ENCODE results near the gene CDKN3. TPM values are rescaled to one million over a fixed set of nuclear protein-coding genes. Genes with fewer than 3 reads are reported as not detected.
"Not testable (repeated sequence)": the region's sequence is repeated elsewhere in the genome, so short reads cannot be mapped to it uniquely, and the experiment has no call there.

The CDKN3 gene
- polyA plus RNA-seq, 1 donor: 15.1 TPM

- no peak overlapping the region for H3K4me3 ChIP-seq (ENCODE audit: low read length)
- WGBS (ENCODE audit: insufficient coverage, low lambda C conversion rate): no CpG with 5 or more reads among the region's 2 CpGs
- no peak for DNase-seq
- H3K4me1 ChIP-seq (ENCODE audit: control insufficient read depth, insufficient read depth, low read length): peaks cover 7% of the 10 kb centered on the region
- H3K27ac ChIP-seq (ENCODE audit: low read length): no peak overlapping the region
- H3K27me3 ChIP-seq (ENCODE audit: control insufficient read depth, insufficient read depth, low read length): no peaks in the 10 kb centered on the region
- H3K36me3 ChIP-seq (ENCODE audit: control insufficient read depth, insufficient read depth, low read length): no peaks in the 10 kb centered on the region
- H3K9me3 ChIP-seq (ENCODE audit: control insufficient read depth, low read depth, low read length): no peaks in the 10 kb centered on the region
These were observed 27.5 kb upstream of the CDKN3 start for GRCh38 chr14:54369343-54369742.

- Histone ChIP-seq H3K4me1 (ENCODE audit: control insufficient read depth, insufficient read depth, low read length) (peaks cover 7% of the 10 kb centered on the region), H3K36me3 (ENCODE audit: control insufficient read depth, insufficient read depth, low read length) (no peaks in the 10 kb centered on the region), H3K9me3 (ENCODE audit: control insufficient read depth, low read depth, low read length) (no peaks in the 10 kb centered on the region), H3K4me3 (ENCODE audit: low read length) (no peak overlapping the region), H3K27me3 (ENCODE audit: control insufficient read depth, insufficient read depth, low read length) (no peaks in the 10 kb centered on the region), H3K27ac (ENCODE audit: low read length) (no peak overlapping the region)
- 60% methylated on average over 1 of the region's 11 CpGs for WGBS (ENCODE audit: insufficient coverage, low lambda C conversion rate)
- no peak for DNase-seq
These were observed 26.2 kb upstream of the CDKN3 start for GRCh38 chr14:54370323-54371198.

- Histone ChIP-seq H3K36me3 (ENCODE audit: control insufficient read depth, insufficient read depth, low read length) (no peaks in the 10 kb centered on the region), H3K9me3 (ENCODE audit: control insufficient read depth, low read depth, low read length) (no peaks in the 10 kb centered on the region), H3K27me3 (ENCODE audit: control insufficient read depth, insufficient read depth, low read length) (no peaks in the 10 kb centered on the region), H3K4me1 (ENCODE audit: control insufficient read depth, insufficient read depth, low read length) (no peaks in the 10 kb centered on the region), H3K27ac (ENCODE audit: low read length) (no peak overlapping the region), H3K4me3 (ENCODE audit: low read length) (no peak overlapping the region)
- DNase-seq: peak in 1 of 2 donors; percentile 63
- 33% methylated on average over 3 of the region's 7 CpGs for WGBS (ENCODE audit: insufficient coverage, low lambda C conversion rate)
These were observed 22.5 kb upstream of the CDKN3 start for GRCh38 chr14:54374117-54374884.

GRCh38 chr14:54377501-54377900 lies 19.3 kb upstream of the CDKN3 start:
- Histone ChIP-seq H3K27me3 (ENCODE audit: control insufficient read depth, insufficient read depth, low read length) (no peaks in the 10 kb centered on the region), H3K9me3 (ENCODE audit: control insufficient read depth, low read depth, low read length) (no peaks in the 10 kb centered on the region), H3K4me1 (ENCODE audit: control insufficient read depth, insufficient read depth, low read length) (no peaks in the 10 kb centered on the region), H3K36me3 (ENCODE audit: control insufficient read depth, insufficient read depth, low read length) (no peaks in the 10 kb centered on the region), H3K27ac (ENCODE audit: low read length) (no peak overlapping the region), H3K4me3 (ENCODE audit: low read length) (no peak overlapping the region)
- no peak for DNase-seq
- WGBS (ENCODE audit: insufficient coverage, low lambda C conversion rate): no CpG with 5 or more reads among the region's 7 CpGs

- H3K4me3 ChIP-seq (ENCODE audit: low read length); H3K27ac ChIP-seq (ENCODE audit: low read length); H3K9me3 ChIP-seq (ENCODE audit: control insufficient read depth, low read depth, low read length); DNase-seq; H3K27me3 ChIP-seq (ENCODE audit: control insufficient read depth, insufficient read depth, low read length); H3K36me3 ChIP-seq (ENCODE audit: control insufficient read depth, insufficient read depth, low read length); H3K4me1 ChIP-seq (ENCODE audit: control insufficient read depth, insufficient read depth, low read length): not testable (repeated sequence)
- 100% methylated on average over 1 of the region's 5 CpGs for WGBS (ENCODE audit: insufficient coverage, low lambda C conversion rate)
These were observed 17.9 kb upstream of the CDKN3 start for GRCh38 chr14:54378893-54379292.

GRCh38 chr14:54380558-54380957 lies 16.2 kb upstream of the CDKN3 start:
- H3K27me3 ChIP-seq (ENCODE audit: control insufficient read depth, insufficient read depth, low read length); H3K9me3 ChIP-seq (ENCODE audit: control insufficient read depth, low read depth, low read length); H3K4me3 ChIP-seq (ENCODE audit: low read length); H3K27ac ChIP-seq (ENCODE audit: low read length); H3K36me3 ChIP-seq (ENCODE audit: control insufficient read depth, insufficient read depth, low read length); H3K4me1 ChIP-seq (ENCODE audit: control insufficient read depth, insufficient read depth, low read length); DNase-seq: not testable (repeated sequence)
- WGBS (ENCODE audit: insufficient coverage, low lambda C conversion rate): 76% methylated on average over 2 of the region's 3 CpGs

GRCh38 chr14:54381821-54382220 lies 15.0 kb upstream of the CDKN3 start:
- no peak overlapping the region for H3K4me3 ChIP-seq (ENCODE audit: low read length)

GRCh38 chr14:54383835-54384234 lies 13.0 kb upstream of the CDKN3 start:
- 100% methylated on average over 1 of the region's 4 CpGs for WGBS (ENCODE audit: insufficient coverage, low lambda C conversion rate)
- Histone ChIP-seq H3K27me3 (ENCODE audit: control insufficient read depth, insufficient read depth, low read length) (no peaks in the 10 kb centered on the region), H3K9me3 (ENCODE audit: control insufficient read depth, low read depth, low read length) (no peaks in the 10 kb centered on the region), H3K4me1 (ENCODE audit: control insufficient read depth, insufficient read depth, low read length) (peaks cover 10% of the 10 kb centered on the region), H3K36me3 (ENCODE audit: control insufficient read depth, insufficient read depth, low read length) (no peaks in the 10 kb centered on the region), H3K4me3 (ENCODE audit: low read length) (no peak overlapping the region), H3K27ac (ENCODE audit: low read length) (no peak overlapping the region)
- DNase-seq: no peak

More at GRCh38 chr14:54381821-54382220, 15.0 kb upstream of the CDKN3 start:
- H3K27ac ChIP-seq (ENCODE audit: low read length): no peak overlapping the region
- H3K4me1 ChIP-seq (ENCODE audit: control insufficient read depth, insufficient read depth, low read length): peaks cover 3% of the 10 kb centered on the region
- DNase-seq: no peak
- no peaks in the 10 kb centered on the region for H3K36me3 ChIP-seq (ENCODE audit: control insufficient read depth, insufficient read depth, low read length)
- no peaks in the 10 kb centered on the region for H3K27me3 ChIP-seq (ENCODE audit: control insufficient read depth, insufficient read depth, low read length)
- no peaks in the 10 kb centered on the region for H3K9me3 ChIP-seq (ENCODE audit: control insufficient read depth, low read depth, low read length)

- no peak for DNase-seq
- WGBS (ENCODE audit: insufficient coverage, low lambda C conversion rate): no CpG with 5 or more reads among the region's 4 CpGs
- Histone ChIP-seq H3K4me3 (ENCODE audit: low read length) (no peak overlapping the region), H3K36me3 (ENCODE audit: control insufficient read depth, insufficient read depth, low read length) (no peaks in the 10 kb centered on the region), H3K9me3 (ENCODE audit: control insufficient read depth, low read depth, low read length) (no peaks in the 10 kb centered on the region), H3K4me1 (ENCODE audit: control insufficient read depth, insufficient read depth, low read length) (peaks cover 10% of the 10 kb centered on the region), H3K27ac (ENCODE audit: low read length) (no peak overlapping the region), H3K27me3 (ENCODE audit: control insufficient read depth, insufficient read depth, low read length) (no peaks in the 10 kb centered on the region)
These were observed 11.3 kb upstream of the CDKN3 start for GRCh38 chr14:54385556-54385955.

- Histone ChIP-seq H3K27ac (ENCODE audit: low read length) (peak overlapping the region; percentile 74), H3K27me3 (ENCODE audit: control insufficient read depth, insufficient read depth, low read length) (no peaks in the 10 kb centered on the region), H3K4me3 (ENCODE audit: low read length) (no peak overlapping the region), H3K9me3 (ENCODE audit: control insufficient read depth, low read depth, low read length) (no peaks in the 10 kb centered on the region), H3K36me3 (ENCODE audit: control insufficient read depth, insufficient read depth, low read length) (no peaks in the 10 kb centered on the region), H3K4me1 (ENCODE audit: control insufficient read depth, insufficient read depth, low read length) (peaks cover 10% of the 10 kb centered on the region)
- peak; percentile 92 to 96 for DNase-seq
- no CpG with 5 or more reads among the region's 5 CpGs for WGBS (ENCODE audit: insufficient coverage, low lambda C conversion rate)
These were observed 9.5 kb upstream of the CDKN3 start for GRCh38 chr14:54387328-54387727.
